Neural progenitor cell (in vitro differentiated cells): ENCODE results near the gene KCNIP1. TPM values are rescaled to one million over a fixed set of nuclear protein-coding genes. Genes with fewer than 3 reads are reported as not detected.

Experiments
- DNase-seq: peaks from one replicate; pipeline ENCODE4 v3.0.0-alpha.2; 2016; ENCODE audit warnings: low spot score
- H2AFZ ChIP-seq: fragments of 200-600 bp; sonication (generic); replicated peaks from 2 replicates; pipeline ENCODE4 v1.6.1; 2016; ENCODE audit warnings: antibody characterized with exemption
- H3F3A ChIP-seq: fragments of 200-600 bp; sonication (generic); 2 replicates; pipeline ENCODE4 v1.6.1; 2016; ENCODE audit warnings: antibody characterized with exemption, low read depth
- H3K27ac ChIP-seq: fragments of 200-600 bp; sonication (generic); 2 replicates; pipeline ENCODE4 v1.5.1; 2016; ENCODE audit warnings: mild to moderate bottlenecking
- H3K27me3 ChIP-seq: fragments of 200-600 bp; sonication (generic); 2 replicates; pipeline ENCODE4 v1.6.1; 2016; ENCODE audit warnings: mild to moderate bottlenecking, moderate library complexity
- H3K36me3 ChIP-seq: fragments of 200-600 bp; sonication (generic); 2 replicates; pipeline ENCODE4 v1.5.1; 2016
- H3K4me1 ChIP-seq: fragments of 200-600 bp; sonication (generic); 2 replicates; pipeline ENCODE4 v1.6.1; 2016; ENCODE audit warnings: mixed run types
- H3K4me2 ChIP-seq: fragments of 200-600 bp; sonication (generic); 2 replicates; pipeline ENCODE4 v1.6.1; 2016
- H3K4me3 ChIP-seq: fragments of 200-600 bp; sonication (generic); 2 replicates; pipeline ENCODE4 v1.5.1; 2016
- H3K79me2 ChIP-seq: fragments of 200-600 bp; sonication (generic); 2 replicates; pipeline ENCODE4 v1.6.1; 2016; ENCODE audit warnings: low read depth
- H3K9ac ChIP-seq: fragments of 200-600 bp; sonication (generic); 2 replicates; pipeline ENCODE4 v1.6.1; 2016
- H3K9me3 ChIP-seq: fragments of 200-600 bp; sonication (generic); 2 replicates; pipeline ENCODE4 v1.5.1; 2016; ENCODE audit warnings: low read depth
- H4K20me1 ChIP-seq: fragments of 200-600 bp; sonication (generic); 2 replicates; pipeline ENCODE4 v1.6.1; 2016; ENCODE audit warnings: low read depth
- H3K27ac Mint-ChIP-seq: 3 replicates; pipeline ENCODE4 v1.8.0; 2021; ENCODE audit warnings: mixed read lengths
- H3K27me3 Mint-ChIP-seq: 2 replicates; pipeline ENCODE4 v1.8.0; 2022; ENCODE audit warnings: low read depth, mild to moderate bottlenecking, inconsistent platforms, moderate library complexity, mixed read lengths; ENCODE audit not compliant: insufficient read depth
- H3K36me3 Mint-ChIP-seq: 3 replicates; pipeline ENCODE4 v1.8.0; 2021; ENCODE audit warnings: mixed read lengths
- H3K4me1 Mint-ChIP-seq: 3 replicates; pipeline ENCODE4 v1.8.0; 2021; ENCODE audit warnings: mixed read lengths
- H3K4me3 Mint-ChIP-seq: 3 replicates; pipeline ENCODE4 v1.8.0; 2021; ENCODE audit warnings: mild to moderate bottlenecking, moderate library complexity, mixed read lengths
- H3K9me3 Mint-ChIP-seq: 3 replicates; pipeline ENCODE4 v1.8.0; 2020; ENCODE audit warnings: mixed read lengths
- EZH2 ChIP-seq: fragments of 200-600 bp; sonication (generic); IDR thresholded peaks from 2 replicates; pipeline ENCODE4 v1.6.1; 2017; ENCODE audit warnings: antibody characterized with exemption, mild to moderate bottlenecking, moderate library complexity
- EZH2phosphoT487 ChIP-seq: fragments of 200-600 bp; sonication (generic); IDR thresholded peaks from 2 replicates; pipeline ENCODE4 v1.6.1; 2017; ENCODE audit warnings: antibody characterized with exemption
- total RNA-seq: library from RNA; depleted of rRNA; stranded (reverse); fragments of >200 nt; gene quantifications from 2 replicates; pipeline ENCODE4 v1.2.3, GENCODE V29; 2015; ENCODE audit warnings: low replicate concordance
- TF ChIP-seq, protein P1 (sequence below): fragments of 200-600 bp; sonication (generic); IDR thresholded peaks from 2 replicates; pipeline ENCODE4 v1.5.1; 2017; ENCODE audit warnings: antibody characterized with exemption, mild to moderate bottlenecking

Gene KCNIP1
- total RNA-seq, 1 donor from 2014 or later, result 2.8 TPM

DNA sequence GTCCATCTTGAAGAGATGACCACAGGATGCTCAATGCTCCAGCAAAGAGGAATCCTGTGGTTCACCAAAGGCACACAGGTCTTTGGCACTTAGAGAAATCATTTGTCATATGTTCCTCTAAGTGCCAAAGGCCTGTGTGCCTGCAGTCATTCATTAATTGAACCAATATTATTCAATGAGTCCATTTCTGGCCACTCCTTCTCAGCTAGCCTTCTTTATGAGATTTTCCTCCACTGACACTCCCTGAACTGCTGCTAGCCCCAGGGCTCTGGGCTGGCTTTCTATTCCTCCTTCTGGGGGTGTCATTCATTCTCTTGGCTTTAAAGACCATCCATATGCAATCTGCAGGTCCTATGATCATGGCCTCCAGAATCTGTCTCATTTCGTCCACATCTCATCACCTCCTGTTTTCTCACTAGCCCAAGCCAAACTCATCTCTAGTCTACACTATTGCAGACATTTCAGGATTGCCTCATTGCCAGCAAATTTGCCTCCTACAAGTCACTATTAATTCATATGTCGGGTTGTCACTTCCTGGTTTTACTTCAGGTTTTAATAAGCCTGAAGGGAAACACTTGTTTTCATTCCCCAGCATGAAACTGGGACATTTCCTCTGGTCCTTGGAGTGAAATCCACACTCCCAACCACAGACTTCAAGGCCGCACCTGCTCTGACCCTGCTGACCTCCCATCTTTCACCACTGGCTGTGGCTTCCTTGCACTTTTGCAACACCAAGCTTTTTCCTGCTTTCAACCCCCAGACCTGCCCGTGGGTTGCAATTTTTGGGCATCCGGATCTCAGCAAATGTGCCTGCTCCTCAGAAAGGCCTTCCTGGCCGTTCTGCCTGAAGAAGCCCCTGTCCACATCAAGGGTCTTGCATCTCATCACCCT is 35.1 kb downstream of the KCNIP1 start:
- H3K4me3 ChIP-seq, result no peak overlapping the region
- no peak overlapping the region for H2AFZ ChIP-seq
- H3K27me3 ChIP-seq, result no peaks in the 10 kb centered on the region
- no peak overlapping the region for H3K4me2 ChIP-seq
- peaks cover 3% of the 10 kb centered on the region for H3F3A ChIP-seq
- no peaks in the 10 kb centered on the region for H4K20me1 ChIP-seq
- no peak overlapping the region for H3K27ac ChIP-seq
- H3K27me3 Mint-ChIP-seq, result peaks cover 6% of the 10 kb centered on the region
- H3K36me3 ChIP-seq, result no peaks in the 10 kb centered on the region
- H3K27ac Mint-ChIP-seq, result peak overlapping the region; percentile 64
- no peaks in the 10 kb centered on the region for H3K79me2 ChIP-seq
- TF ChIP-seq, protein P1, sequence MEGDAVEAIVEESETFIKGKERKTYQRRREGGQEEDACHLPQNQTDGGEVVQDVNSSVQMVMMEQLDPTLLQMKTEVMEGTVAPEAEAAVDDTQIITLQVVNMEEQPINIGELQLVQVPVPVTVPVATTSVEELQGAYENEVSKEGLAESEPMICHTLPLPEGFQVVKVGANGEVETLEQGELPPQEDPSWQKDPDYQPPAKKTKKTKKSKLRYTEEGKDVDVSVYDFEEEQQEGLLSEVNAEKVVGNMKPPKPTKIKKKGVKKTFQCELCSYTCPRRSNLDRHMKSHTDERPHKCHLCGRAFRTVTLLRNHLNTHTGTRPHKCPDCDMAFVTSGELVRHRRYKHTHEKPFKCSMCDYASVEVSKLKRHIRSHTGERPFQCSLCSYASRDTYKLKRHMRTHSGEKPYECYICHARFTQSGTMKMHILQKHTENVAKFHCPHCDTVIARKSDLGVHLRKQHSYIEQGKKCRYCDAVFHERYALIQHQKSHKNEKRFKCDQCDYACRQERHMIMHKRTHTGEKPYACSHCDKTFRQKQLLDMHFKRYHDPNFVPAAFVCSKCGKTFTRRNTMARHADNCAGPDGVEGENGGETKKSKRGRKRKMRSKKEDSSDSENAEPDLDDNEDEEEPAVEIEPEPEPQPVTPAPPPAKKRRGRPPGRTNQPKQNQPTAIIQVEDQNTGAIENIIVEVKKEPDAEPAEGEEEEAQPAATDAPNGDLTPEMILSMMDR, result no peak
- TF ChIP-seq EZH2 (no peak), EZH2phosphoT487 (no peak)
- peaks cover 38% of the 10 kb centered on the region for H3K4me1 Mint-ChIP-seq
- H3K9ac ChIP-seq, result no peak overlapping the region
- H3K36me3 Mint-ChIP-seq, result no peaks in the 10 kb centered on the region
- H3K4me3 Mint-ChIP-seq, result no peak overlapping the region
- H3K9me3 Mint-ChIP-seq, result no peaks in the 10 kb centered on the region
- peaks cover 14% of the 10 kb centered on the region for H3K4me1 ChIP-seq
- no peak for DNase-seq
- H3K9me3 ChIP-seq, result no peaks in the 10 kb centered on the region

DNA sequence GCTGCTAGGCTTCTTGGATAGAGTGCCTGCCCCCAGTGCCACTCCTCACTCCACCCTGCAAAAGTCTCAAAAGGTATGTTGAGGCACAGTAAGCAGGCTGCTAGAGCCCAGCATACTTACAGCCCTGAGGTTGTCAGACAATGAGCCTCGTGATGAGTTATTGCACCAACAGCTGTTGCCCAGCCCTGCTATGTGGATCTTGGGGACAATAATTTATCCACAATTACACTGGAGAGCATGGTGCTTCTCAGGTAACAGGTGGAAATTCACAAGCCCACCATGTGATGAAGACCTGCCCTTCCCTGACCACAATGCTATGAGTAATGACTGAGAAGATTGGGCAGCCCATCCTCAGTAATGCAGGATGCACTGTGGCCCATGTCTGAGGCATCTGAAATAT is 36.5 kb downstream of the KCNIP1 start:
- Mint-ChIP-seq H3K4me3 (no peak overlapping the region), H3K36me3 (no peaks in the 10 kb centered on the region), H3K27ac (no peak overlapping the region), H3K27me3 (peaks cover 2% of the 10 kb centered on the region), H3K9me3 (peaks cover 5% of the 10 kb centered on the region), H3K4me1 (peaks cover 29% of the 10 kb centered on the region)
- TF ChIP-seq EZH2phosphoT487, result no peak
- TF ChIP-seq, protein P1, result no peak
- TF ChIP-seq EZH2, result no peak
- Histone ChIP-seq H3K9ac (no peak overlapping the region), H3K4me3 (no peak overlapping the region), H4K20me1 (no peaks in the 10 kb centered on the region), H3K79me2 (no peaks in the 10 kb centered on the region), H3K4me2 (no peak overlapping the region), H3K4me1 (peaks cover 9% of the 10 kb centered on the region), H3K9me3 (peaks cover under 1% of the 10 kb centered on the region), H3K36me3 (no peaks in the 10 kb centered on the region), H3K27me3 (no peaks in the 10 kb centered on the region), H3K27ac (no peak overlapping the region), H3F3A (no peaks in the 10 kb centered on the region), H2AFZ (no peak overlapping the region)
- DNase-seq, result no peak

DNA sequence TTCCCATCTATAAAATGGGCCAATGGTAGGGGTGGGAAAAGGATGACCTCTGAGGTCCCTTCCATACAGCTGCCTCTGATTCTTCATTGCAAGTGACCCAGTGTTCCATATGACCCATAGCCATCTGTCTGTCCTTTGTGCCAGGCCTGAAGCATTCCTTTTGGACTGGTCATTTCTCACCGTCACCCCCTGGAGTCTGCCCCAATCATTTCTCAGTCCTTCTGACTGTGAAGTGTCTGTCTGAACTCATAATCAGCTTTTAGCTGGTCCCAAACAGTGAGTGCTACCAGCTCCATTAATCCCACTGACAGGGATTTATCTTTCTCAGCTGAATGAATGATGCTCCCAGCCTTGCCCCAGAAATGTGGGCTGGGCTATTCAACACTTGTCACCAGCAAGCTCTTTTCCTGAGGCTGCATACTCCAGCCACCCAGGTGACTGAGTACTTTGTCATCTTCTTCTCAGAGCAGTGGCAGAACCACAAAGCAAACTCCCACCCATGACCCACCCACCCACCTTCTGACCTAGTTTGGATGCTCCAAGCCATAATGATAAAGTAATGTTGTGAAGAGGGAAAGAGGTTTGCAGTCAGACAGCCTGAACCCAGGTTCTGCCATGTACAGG is 37.4 kb downstream of the KCNIP1 start:
- H3K4me3 Mint-ChIP-seq, result no peak overlapping the region
- H3K4me1 ChIP-seq, result peaks cover 6% of the 10 kb centered on the region
- no peaks in the 10 kb centered on the region for H3K36me3 Mint-ChIP-seq
- H3K4me3 ChIP-seq, result no peak overlapping the region
- DNase-seq, result no peak
- no peak overlapping the region for H3K27ac ChIP-seq
- peaks cover 6% of the 10 kb centered on the region for H3K9me3 ChIP-seq
- H3K9ac ChIP-seq, result no peak overlapping the region
- no peak overlapping the region for H3K4me2 ChIP-seq
- no peaks in the 10 kb centered on the region for H3F3A ChIP-seq
- H3K36me3 ChIP-seq, result no peaks in the 10 kb centered on the region
- H4K20me1 ChIP-seq, result no peaks in the 10 kb centered on the region
- H3K9me3 Mint-ChIP-seq, result peaks cover 10% of the 10 kb centered on the region
- no peaks in the 10 kb centered on the region for H3K79me2 ChIP-seq
- TF ChIP-seq, protein P1, result no peak
- no peaks in the 10 kb centered on the region for H3K27me3 ChIP-seq
- no peaks in the 10 kb centered on the region for H3K27me3 Mint-ChIP-seq
- no peak overlapping the region for H3K27ac Mint-ChIP-seq
- peaks cover 23% of the 10 kb centered on the region for H3K4me1 Mint-ChIP-seq
- no peak overlapping the region for H2AFZ ChIP-seq
